GM21786 (cell line): ENCODE results near the gene PSD2.

Experiments used
- ATAC-seq: cut with Tn5 transposase; IDR thresholded peaks from one replicate; pipeline ENCODE4 v1.9.1; 2021; ENCODE audit not compliant: unreplicated experiment

The PSD2 gene

DNA sequence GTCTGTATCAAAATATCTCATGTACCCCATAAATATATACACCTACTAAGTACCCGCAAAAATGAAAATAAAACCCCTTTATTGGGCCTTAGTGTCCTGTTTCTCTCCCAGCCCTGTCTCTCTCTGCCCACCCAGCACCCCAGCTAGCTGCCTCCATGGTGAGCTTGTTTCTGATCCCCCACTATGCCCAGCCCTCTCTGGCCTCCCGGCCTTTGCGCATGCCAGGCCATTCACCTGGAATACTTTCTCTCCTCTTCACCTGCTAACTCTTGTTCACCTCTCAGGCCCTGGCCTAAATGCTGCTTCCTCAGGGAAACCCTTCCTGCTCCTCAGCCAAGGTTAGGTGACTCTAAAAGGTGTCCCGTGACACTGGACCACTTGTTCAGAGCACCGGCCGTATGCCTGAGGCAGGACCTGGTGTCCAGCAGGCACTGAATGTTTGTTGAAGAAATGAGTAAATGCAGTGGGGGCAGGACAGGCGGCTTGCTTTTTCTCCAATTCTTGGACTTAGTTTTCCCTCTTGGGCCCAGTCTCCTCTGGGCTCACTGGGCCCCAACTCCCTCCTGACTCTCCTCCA is 58.5 kb downstream of the PSD2 start:
- no peak for ATAC-seq

GRCh38 chr5:139854953-139855352 is 59.3 kb downstream of the PSD2 start:
- ATAC-seq: no peak

GRCh38 chr5:139855451-139855850 is 59.8 kb downstream of the PSD2 start:
- ATAC-seq: no peak

- ATAC-seq: no peak
Measured at GRCh38 chr5:139855946-139856540, 60.4 kb downstream of the PSD2 start.

DNA sequence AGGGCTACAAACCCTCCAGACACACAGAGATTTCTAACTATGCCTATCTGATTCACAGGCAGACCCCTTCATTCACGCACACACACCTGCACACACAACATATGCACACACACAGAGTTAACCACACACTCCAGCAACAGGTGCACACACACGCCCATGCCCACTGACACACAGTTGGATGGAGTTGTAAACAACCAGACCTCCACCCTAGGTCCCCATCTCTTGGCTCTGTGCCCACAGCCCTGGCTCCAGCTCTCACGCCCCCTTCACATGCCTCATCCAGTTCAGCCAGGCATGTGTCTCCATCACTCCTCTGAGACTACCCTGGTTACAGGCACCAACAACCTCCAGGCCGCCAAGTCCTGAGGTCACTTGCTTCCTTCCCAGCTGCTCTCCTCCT is 61.1 kb downstream of the PSD2 start:
- no peak for ATAC-seq

DNA sequence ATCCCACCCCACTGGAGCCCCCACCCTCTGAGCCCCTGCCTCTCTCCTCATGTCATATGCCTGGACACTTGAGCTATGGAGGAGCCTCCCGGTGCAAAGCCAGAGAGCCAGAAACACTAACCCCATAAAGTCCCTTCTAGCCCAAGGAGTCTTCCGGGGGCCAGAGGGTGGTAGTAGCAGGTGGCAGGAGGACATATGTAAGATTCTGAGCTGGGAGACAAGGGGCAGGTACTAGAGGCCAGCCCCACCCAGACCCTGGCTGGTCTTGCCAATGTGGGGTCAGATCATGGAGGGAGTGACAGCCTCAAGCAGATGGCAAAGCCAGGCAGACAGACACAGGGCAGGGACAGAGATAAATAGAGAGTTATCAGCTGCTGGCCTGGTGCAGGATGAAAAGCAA is 63.4 kb downstream of the PSD2 start:
- no peak for ATAC-seq

- no peak for ATAC-seq
Measured at GRCh38 chr5:139861021-139861888, 65.6 kb downstream of the PSD2 start.

DNA sequence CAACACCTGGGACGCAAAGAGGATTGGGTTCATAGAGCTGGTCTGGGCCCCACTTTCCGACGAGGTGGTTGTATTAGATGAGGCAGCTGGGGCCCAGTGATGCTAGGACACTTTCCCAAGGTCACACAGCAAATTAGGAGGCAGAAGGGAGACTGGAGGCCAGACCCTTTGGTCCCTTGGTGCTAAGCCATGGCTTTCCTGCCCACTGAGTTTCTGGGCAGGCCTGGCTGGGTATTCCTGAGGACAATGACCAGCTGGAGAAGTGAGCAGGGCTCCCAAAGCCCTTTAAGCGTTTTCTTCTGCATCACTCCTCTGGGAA is 66.2 kb downstream of the PSD2 start:
- ATAC-seq: no peak

DNA sequence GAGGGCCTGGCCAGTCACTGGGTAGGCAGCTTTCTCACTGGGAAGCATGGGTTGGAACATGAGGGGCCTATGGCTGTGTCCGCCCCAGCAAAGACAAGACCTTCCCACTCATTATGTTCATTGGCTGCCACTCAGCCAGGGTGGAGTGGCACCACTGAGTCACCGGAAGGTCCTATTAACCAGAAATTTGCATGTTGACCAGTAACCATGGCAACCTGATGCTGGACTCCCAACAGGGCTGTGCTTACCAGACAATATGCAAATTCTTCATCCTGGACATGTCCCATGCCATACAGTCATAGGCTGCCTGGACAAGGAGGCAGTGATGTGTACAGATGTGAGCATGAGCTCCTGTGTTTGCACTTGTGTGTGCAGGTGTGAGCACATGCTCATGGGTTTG is 66.7 kb downstream of the PSD2 start:
- ATAC-seq: no peak

GRCh38 chr5:139862803-139863202 is 67.2 kb downstream of the PSD2 start:
- ATAC-seq: no peak

DNA sequence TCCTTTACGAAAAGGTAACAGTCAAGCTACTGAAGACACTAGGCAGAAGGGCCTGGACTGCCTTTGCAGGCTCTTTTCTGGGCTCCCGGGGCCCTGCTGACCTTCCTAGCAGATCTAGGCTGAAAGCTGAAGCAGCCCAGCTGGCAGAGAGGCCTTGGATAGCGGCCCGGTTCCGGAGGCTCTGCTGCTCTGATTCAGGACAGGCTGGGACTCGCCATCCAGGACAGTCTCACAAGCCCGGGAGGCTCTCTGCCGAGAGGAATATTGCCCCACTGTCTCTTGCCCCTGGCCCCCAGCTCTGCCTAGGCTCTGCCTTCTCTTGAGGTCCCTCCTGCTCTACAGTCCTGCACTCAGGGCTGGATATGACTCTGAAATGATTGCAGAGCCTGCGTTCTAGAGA is 67.8 kb downstream of the PSD2 start:
- no peak for ATAC-seq

- no peak for ATAC-seq
Measured at GRCh38 chr5:139863855-139864558, 68.4 kb downstream of the PSD2 start.

- no peak for ATAC-seq
Measured at GRCh38 chr5:139864716-139865483, 69.3 kb downstream of the PSD2 start.

GRCh38 chr5:139867109-139867508 is 71.5 kb downstream of the PSD2 start:
- ATAC-seq: no peak

DNA sequence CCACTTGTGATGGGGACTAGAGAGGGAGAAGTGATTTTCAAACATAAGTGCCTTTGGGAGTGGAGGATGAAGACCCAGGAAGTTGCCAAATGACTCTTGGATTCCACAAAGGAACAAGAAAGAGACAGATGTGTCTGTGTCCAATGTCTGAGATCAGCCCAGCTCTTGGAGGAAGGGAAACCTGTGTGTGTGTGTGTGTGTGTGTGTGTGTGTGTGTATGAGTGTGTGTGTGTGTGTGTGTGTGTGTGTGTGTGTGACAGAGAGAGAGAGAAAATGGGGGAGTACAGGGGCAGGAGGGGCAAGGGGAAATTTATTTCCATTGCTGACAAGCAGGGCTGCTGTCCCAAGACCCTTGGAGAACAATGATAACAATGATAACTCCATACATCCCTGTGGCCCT is 72.0 kb downstream of the PSD2 start:
- ATAC-seq: no peak

DNA sequence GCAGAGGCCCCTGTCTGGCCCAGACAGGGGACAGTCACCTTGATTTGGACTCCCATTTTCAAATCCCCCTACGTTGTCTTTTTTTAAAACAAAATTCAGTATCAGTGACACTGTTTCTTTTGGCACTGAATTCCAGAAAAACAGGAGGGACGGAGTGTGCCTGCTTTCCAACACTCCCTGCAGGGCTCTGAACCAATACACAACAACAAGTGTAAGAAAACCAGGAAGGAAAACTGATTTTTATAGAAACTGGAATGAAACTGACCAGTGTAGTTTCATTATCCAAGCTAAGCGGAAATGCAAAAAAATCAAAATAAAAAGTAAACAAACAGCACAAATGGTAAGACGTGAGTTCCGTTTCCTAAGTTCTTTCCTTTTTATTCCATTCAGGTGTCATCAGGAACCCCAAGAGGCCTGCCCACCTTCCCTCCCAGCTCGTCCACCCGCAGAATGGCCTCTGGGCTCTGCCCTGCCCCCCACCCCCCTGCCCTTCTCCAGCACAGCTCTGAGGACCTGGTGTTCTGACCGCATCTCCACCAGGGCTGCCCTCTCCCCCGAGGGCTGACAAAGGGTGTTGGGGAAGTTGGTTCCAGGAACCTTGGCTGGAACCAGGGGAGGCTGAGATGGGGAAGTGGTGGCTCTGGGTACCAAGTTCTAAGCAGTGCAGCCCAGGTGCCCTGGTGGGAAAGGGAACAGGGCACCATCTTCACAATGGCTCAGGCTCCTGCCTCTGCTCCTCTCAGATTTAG is 73.6 kb downstream of the PSD2 start:
- ATAC-seq: no peak

DNA sequence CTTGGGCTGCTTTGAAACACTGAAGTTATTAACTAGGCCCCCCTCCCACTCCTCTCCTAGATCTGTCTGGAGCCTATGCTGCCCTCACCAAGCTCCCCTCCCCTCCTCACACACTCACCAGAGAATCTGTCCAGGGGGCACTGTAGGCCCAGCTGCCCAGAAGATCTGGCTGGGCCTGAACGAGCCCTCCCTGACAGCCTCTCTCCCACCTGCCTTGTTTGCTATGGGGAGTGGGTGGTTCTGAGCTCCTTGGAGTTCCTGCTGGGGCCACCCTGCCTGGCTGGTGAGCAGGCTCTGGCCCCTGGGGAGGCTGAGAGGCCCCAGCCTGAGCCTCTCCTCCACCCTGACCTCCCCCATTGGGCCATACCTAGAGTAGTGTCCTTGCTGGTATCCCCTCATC is 75.1 kb downstream of the PSD2 start:
- no peak for ATAC-seq

DNA sequence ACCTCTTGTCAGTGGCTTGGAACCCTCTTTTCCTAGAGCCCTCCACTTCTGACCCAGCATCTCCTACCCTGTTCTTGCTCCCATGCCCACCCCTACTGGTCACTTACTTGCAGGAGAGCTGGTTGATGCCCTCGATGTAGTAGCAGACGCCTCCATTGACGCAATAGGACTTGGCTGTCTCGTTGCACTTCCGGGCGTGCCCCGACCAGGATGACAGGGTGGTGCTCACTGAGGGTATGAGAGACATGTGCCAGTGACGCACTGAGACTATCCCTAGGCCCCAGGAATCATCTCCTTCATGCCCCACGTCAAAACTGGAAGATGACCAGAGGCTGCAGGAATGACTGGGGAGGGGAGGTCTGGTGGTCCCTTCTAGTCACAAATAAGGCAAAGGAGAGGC is 76.0 kb downstream of the PSD2 start:
- no peak for ATAC-seq

DNA sequence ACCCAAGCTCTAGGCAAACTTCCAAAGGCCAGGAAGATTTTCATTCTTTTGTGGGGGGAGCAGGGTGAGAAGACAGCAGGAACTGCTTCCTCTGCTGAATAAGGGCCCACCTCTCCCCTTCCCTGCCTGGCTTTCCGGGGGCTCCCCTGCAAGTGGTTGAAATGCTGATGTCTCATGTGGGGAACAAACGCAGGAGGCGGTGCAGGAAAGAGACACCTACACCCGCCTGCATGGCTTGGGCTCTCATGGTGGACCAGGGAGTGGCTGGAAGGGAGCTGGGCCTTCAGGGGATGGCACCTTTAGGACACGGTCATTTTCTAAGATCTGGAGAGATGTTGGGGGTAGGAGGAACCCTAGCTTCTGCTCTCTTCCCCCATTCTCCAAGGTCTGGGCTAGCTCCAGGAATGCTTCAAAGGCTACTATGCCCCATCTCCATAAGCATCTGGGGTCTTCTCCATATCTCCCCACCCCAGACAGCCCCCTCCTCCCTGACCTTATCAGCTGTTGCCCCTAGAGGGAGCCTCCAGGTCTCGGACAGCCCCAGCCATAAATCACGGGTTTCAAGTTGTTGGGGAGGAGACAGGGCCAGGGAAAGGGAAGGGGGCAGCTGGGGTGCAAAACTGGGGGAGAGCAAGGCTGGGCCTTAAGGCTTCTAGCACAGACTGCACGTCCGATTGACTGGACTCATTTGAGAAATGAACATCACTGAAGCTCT is 76.6 kb downstream of the PSD2 start:
- ATAC-seq: no peak
